Endothelial cell of umbilical vein (primary cell): ENCODE results near the gene RPP25L. TPM values are rescaled to one million over a fixed set of nuclear protein-coding genes. Genes with fewer than 3 reads are reported as not detected.
A peak's percentile ranks its signal among the peaks of the same experiment; 100 is the strongest.
"Not testable (repeated sequence)": the region's sequence is repeated elsewhere in the genome, so short reads cannot be mapped to it uniquely, and the experiment has no call there.

ENCODE experiments used
- BruUV-seq: library from RNA; stranded (reverse); fragments of 400-500 nt; replicated peaks from 2 replicates; lab custom pipeline; 2021; lab: Mats Ljungman, UMichigan
- CTCF ChIA-PET: fragments of 300-600, 350-600 bp; sonication (Branson Sonifier 250); formaldehyde crosslinking; loops from one replicate; lab custom pipeline; 2021; ENCODE audit warnings: antibody characterized with exemption, inconsistent platforms; lab: Charles Lee
- POLR2A ChIA-PET: fragments of 300-600, 350-600 bp; sonication (Branson Sonifier 250); formaldehyde crosslinking; loops from one replicate; lab custom pipeline; 2021; ENCODE audit warnings: antibody characterized with exemption, inconsistent platforms; lab: Charles Lee
- DNase-seq: peaks from one replicate; pipeline ENCODE4 v3.0.0-alpha.2; 2011; ENCODE audit warnings: low read depth, low spot score
- FAIRE-seq: peaks from 2 replicates; lab custom pipeline; 2011; peaks lifted over from hg19 to GRCh38; lab: Jason Lieb, UNC
- H2AFZ ChIP-seq: 2 replicates; pipeline ENCODE4 v1.6.0; 2012; ENCODE audit warnings: low read depth, low read length, control low read depth, inconsistent platforms
- H3K27ac ChIP-seq: 2 replicates; pipeline ENCODE4 v1.5.1; 2011; ENCODE audit warnings: low read depth, mild to moderate bottlenecking, control low read depth, low read length, moderate library complexity; ENCODE audit not compliant: insufficient read depth
- H3K27me3 ChIP-seq, 2 experiments: 2 replicates each; pipeline versions ENCODE4 v1.6.0 to v1.6.1; 2011; ENCODE audit warnings: low read length in 2 of 2, mixed read lengths in 1 of 2; ENCODE audit not compliant: control insufficient read depth in 2 of 2, insufficient read depth in 2 of 2
- H3K36me3 ChIP-seq, 2 experiments: 2 replicates in 1 of 2; 3 replicates in 1 of 2; pipeline ENCODE4 v1.5.1; 2011; ENCODE audit warnings: low read length in 2 of 2, mild to moderate bottlenecking in 1 of 2, moderate library complexity in 1 of 2; ENCODE audit not compliant: control insufficient read depth in 2 of 2, insufficient read depth in 2 of 2; ENCODE audit errors: extremely low read depth in 1 of 2
- H3K4me1 ChIP-seq: 3 replicates; pipeline ENCODE4 v1.5.1; 2011; ENCODE audit warnings: mild to moderate bottlenecking, low read length; ENCODE audit not compliant: control insufficient read depth, insufficient read depth; ENCODE audit errors: extremely low read depth
- H3K4me2 ChIP-seq: 2 replicates; pipeline ENCODE4 v1.6.1; 2011; ENCODE audit warnings: low read length, control low read depth, mixed read lengths; ENCODE audit not compliant: insufficient read depth
- H3K4me3 ChIP-seq, 3 experiments: fragments of 200-600 bp in 1 of 3; sonication (generic), shearing (Covaris generic) in 1 of 3; replicated peaks in 1 of 3; 2 replicates each; pipeline ENCODE4 v1.5.1; 2011 to 2016; ENCODE audit warnings: control low read depth in 3 of 3, low read length in 3 of 3, mild to moderate bottlenecking in 2 of 3, inconsistent platforms in 1 of 3, low read depth in 1 of 3, moderate library complexity in 1 of 3; ENCODE audit not compliant: insufficient read depth in 1 of 3
- H3K79me2 ChIP-seq: 2 replicates; pipeline ENCODE4 v1.6.0; 2012; ENCODE audit warnings: low read length, inconsistent platforms; ENCODE audit not compliant: control insufficient read depth, insufficient read depth
- H3K9ac ChIP-seq: replicated peaks from 2 replicates; pipeline ENCODE3; 2011; ENCODE audit warnings: low read length, control low read depth; ENCODE audit not compliant: insufficient read depth; ENCODE audit errors: extremely low read depth
- H3K9me1 ChIP-seq: replicated peaks from 3 replicates; pipeline ENCODE4 v1.6.0; 2011; ENCODE audit warnings: mild to moderate bottlenecking, low read length; ENCODE audit not compliant: control insufficient read depth, insufficient read depth; ENCODE audit errors: extremely low read depth
- H3K9me3 ChIP-seq: replicated peaks from 2 replicates; pipeline ENCODE4 v1.5.1; 2012; ENCODE audit warnings: low read length, inconsistent platforms; ENCODE audit not compliant: control insufficient read depth, insufficient read depth
- H4K20me1 ChIP-seq: replicated peaks from 2 replicates; pipeline ENCODE3; 2011; ENCODE audit warnings: mild to moderate bottlenecking, low read length; ENCODE audit not compliant: control insufficient read depth, insufficient read depth; ENCODE audit errors: extremely low read depth
- CTCF ChIP-seq, 2 donors: IDR thresholded peaks; 1 replicate in 1 of 2; 2 replicates in 1 of 2; pipeline ENCODE4 v1.5.1; 2011; ENCODE audit warnings: low read length in 2 of 2, mild to moderate bottlenecking in 2 of 2, moderate library complexity in 2 of 2, control low read depth in 1 of 2, inconsistent platforms in 1 of 2, low read depth in 1 of 2; ENCODE audit not compliant: insufficient read depth in 1 of 2; ENCODE audit errors: extremely low read depth in 1 of 2
- EZH2 ChIP-seq: IDR thresholded peaks from 2 replicates; pipeline ENCODE4 v1.6.1; 2012; ENCODE audit warnings: borderline replicate concordance, low read depth, mild to moderate bottlenecking, moderate library complexity, low read length, inconsistent platforms; ENCODE audit not compliant: severe bottlenecking
- FOS ChIP-seq: IDR thresholded peaks from 2 replicates; pipeline ENCODE4 v1.6.1; 2011; ENCODE audit warnings: mild to moderate bottlenecking, low read length, moderate library complexity, borderline replicate concordance; ENCODE audit not compliant: insufficient read depth
- GATA2 ChIP-seq: IDR thresholded peaks from 2 replicates; pipeline ENCODE4 v1.7.0; 2011; ENCODE audit warnings: low read depth, mild to moderate bottlenecking, moderate library complexity, mixed read lengths, low read length; ENCODE audit not compliant: insufficient read length, insufficient read depth
- JUN ChIP-seq: IDR thresholded peaks from 2 replicates; pipeline ENCODE4 v1.6.1; 2011; ENCODE audit warnings: borderline replicate concordance, low read depth; ENCODE audit not compliant: insufficient read length, insufficient read depth
- MAX ChIP-seq: IDR thresholded peaks from 2 replicates; pipeline ENCODE4 v1.6.1; 2011; ENCODE audit not compliant: insufficient read depth, insufficient read length
- MYC ChIP-seq: IDR thresholded peaks from one replicate; pipeline ENCODE4 v1.6.1; 2011; ENCODE audit warnings: mild to moderate bottlenecking, low read depth, low read length
- POLR2A ChIP-seq: IDR thresholded peaks from 2 replicates; pipeline ENCODE4 v1.6.1; 2012; ENCODE audit warnings: low read depth, mild to moderate bottlenecking, control low read depth, low read length
- POLR2AphosphoS5 ChIP-seq: IDR thresholded peaks from 2 replicates; pipeline ENCODE4 v1.6.1; 2012; ENCODE audit warnings: low read depth, mild to moderate bottlenecking, control low read depth, low read length, moderate library complexity; ENCODE audit not compliant: insufficient read depth
- dilution Hi-C: fragments of 300-500 bp; cut with MboI; formaldehyde crosslinking; loops from one replicate; pipeline ENCODE4 v1.15.0; 2019; ENCODE audit warnings: low sequenced_read_pairs; ENCODE audit not compliant: extremely low pct_ligation_motif_present
- intact Hi-C: fragments of 100-400 bp; cut with micrococcal nuclease; formaldehyde crosslinking; loops from one replicate; pipeline ENCODE4 v1.10.0; 2022
- polyA plus RNA-seq, 4 experiments: library from polyadenylated mRNA; depleted of rRNA in 3 of 4; stranded (reverse) in 3 of 4; unstranded in 1 of 4; fragments of >200 nt; gene quantifications; 2 replicates each; pipeline versions ENCODE4 v1.2.1 to v1.2.3, GENCODE V29; 2011 to 2012; ENCODE audit warnings: missing spikeins in 1 of 4
- total RNA-seq: library from RNA; stranded (reverse); gene quantifications from 2 replicates; pipeline ENCODE4 v1.2.3, GENCODE V29; 2021

The RPP25L gene
- total and polyA plus RNA-seq, 2 donors (not counting 3 experiments of a cell fraction or from before 2014, with no cell fraction given) = 15.7 to 41.0 TPM

- peaks cover 16% of the 10 kb centered on the region for H3K4me1 ChIP-seq
- H3K27ac ChIP-seq, H3K27me3 ChIP-seq, H3K9me3 ChIP-seq, H3K4me2 ChIP-seq, FAIRE-seq, H4K20me1 ChIP-seq, H3K4me3 ChIP-seq, BruUV-seq, H3K9me1 ChIP-seq, POLR2A ChIA-PET, H3K9ac ChIP-seq, H2AFZ ChIP-seq, dilution Hi-C loops, H3K36me3 ChIP-seq, intact Hi-C loops, DNase-seq: not testable (repeated sequence)
- CTCF ChIA-PET = interaction anchor here (0.9 kb wide), 1 partner anchor 63 kb away, joined by 3 read pairs; no protein-coding TSS in a partner anchor
- H3K79me2 ChIP-seq = peaks cover 19% of the 10 kb centered on the region
These were observed 27.4 kb upstream of the RPP25L start for GRCh38 chr9:34639322-34639721.

GRCh38 chr9:34638138-34638445, 26.2 kb upstream of the RPP25L start:
- BruUV-seq = TSS peak; percentile 47
- dilution Hi-C loops (no loop called here), intact Hi-C loops (no loop called here)
- no peaks in the 10 kb centered on the region for H3K27me3 ChIP-seq
- H3K9me1 ChIP-seq = no peaks in the 10 kb centered on the region
- no peak for FAIRE-seq
- no peaks in the 10 kb centered on the region for H3K9me3 ChIP-seq
- H4K20me1 ChIP-seq = no peaks in the 10 kb centered on the region
- H2AFZ ChIP-seq = peak overlapping the region; percentile 86
- H3K79me2 ChIP-seq = peaks cover 19% of the 10 kb centered on the region
- H3K36me3 ChIP-seq = peaks cover 0 to 2% of the 10 kb centered on the region in 2 experiments
- no peak for TF ChIP-seq EZH2
- no peak for TF ChIP-seq FOS
- no peak for TF ChIP-seq MYC
- TF ChIP-seq GATA2 = no peak
- no peak for TF ChIP-seq POLR2A
- no peak for TF ChIP-seq JUN
- no peak for TF ChIP-seq POLR2AphosphoS5
- no peak for TF ChIP-seq MAX
- no peak for TF ChIP-seq CTCF (IDR thresholded peaks at IDR 0.05; ENCODE audit: extremely low read depth in 1 of 2, insufficient read depth in 1 of 2, low read depth in 1 of 2, low read length in 2 of 2)
- peak overlapping the region; percentile 64 for H3K4me2 ChIP-seq
- H3K4me3 ChIP-seq = peak overlapping the region; percentile 10 to 63 (median 47)
- ChIA-PET POLR2A (interaction anchor here (1.2 to 1.3 kb wide), 2 partner anchors 9 to 27 kb away, joined by 3 to 7 read pairs; partner anchors contain the start of gene GALT), CTCF (interaction anchor here (1.1 to 2.7 kb wide), 9 partner anchors 8 to 235 kb away, joined by 3 to 18 read pairs (median 8); partner anchors contain the start of genes DCTN3, GALT and RPP25L)
- peak overlapping the region; percentile 53 for H3K9ac ChIP-seq
- no peak for DNase-seq
- peaks cover 16% of the 10 kb centered on the region for H3K4me1 ChIP-seq
- peak overlapping the region; percentile 33 for H3K27ac ChIP-seq
